CD14-positive monocyte (primary cell): ENCODE measurements around the gene CAMK1D. TPM values are rescaled to one million over a fixed set of nuclear protein-coding genes. Genes with fewer than 3 reads are reported as not detected.

Experiments used
- DNase-seq, 3 donors: peaks; one replicate each; pipeline ENCODE4 v3.0.0-alpha.2; 2011 to 2022
- H2AFZ ChIP-seq: 2 replicates; pipeline ENCODE4 v1.6.0; 2012; ENCODE audit warnings: mild to moderate bottlenecking, low read depth, low read length, inconsistent platforms; ENCODE audit not compliant: insufficient read depth, poor library complexity, severe bottlenecking
- H3K27ac ChIP-seq, 2 donors: 1 replicate in 1 of 2; 2 replicates in 1 of 2; pipeline ENCODE4 v1.5.1; 2012 to 2013; ENCODE audit warnings: low read length in 2 of 2, control low read depth in 1 of 2, inconsistent platforms in 1 of 2, low read depth in 1 of 2, mild to moderate bottlenecking in 1 of 2
- H3K27me3 ChIP-seq, 2 donors: one replicate each; pipeline versions ENCODE4 v1.6.0 to v1.6.1; 2011 to 2013; ENCODE audit warnings: low read length in 2 of 2; ENCODE audit not compliant: control insufficient read depth in 2 of 2, insufficient read depth in 2 of 2
- H3K36me3 ChIP-seq, 2 donors: replicated peaks in 1 of 2; 1 replicate in 1 of 2; 2 replicates in 1 of 2; pipeline versions ENCODE4 v1.5.1 to v1.6.1; 2012 to 2013; ENCODE audit warnings: low read length in 2 of 2, control low read depth in 1 of 2, inconsistent platforms in 1 of 2, mild to moderate bottlenecking in 1 of 2; ENCODE audit not compliant: insufficient read depth in 2 of 2, control insufficient read depth in 1 of 2
- H3K4me1 ChIP-seq, 2 donors: 1 replicate in 1 of 2; 2 replicates in 1 of 2; pipeline versions ENCODE4 v1.5.1 to v1.6.1; 2012 to 2013; ENCODE audit warnings: low read length in 2 of 2, control low read depth in 1 of 2, inconsistent platforms in 1 of 2, mild to moderate bottlenecking in 1 of 2, moderate library complexity in 1 of 2; ENCODE audit not compliant: insufficient read depth in 2 of 2, control insufficient read depth in 1 of 2
- H3K4me2 ChIP-seq: replicated peaks from 2 replicates; pipeline ENCODE3; 2012; ENCODE audit warnings: low read length, moderate library complexity, mild to moderate bottlenecking; ENCODE audit not compliant: poor library complexity, severe bottlenecking; ENCODE audit errors: extremely low read depth
- H3K4me3 ChIP-seq, 3 experiments: fragments of 200-600 bp in 1 of 3; sonication (generic) in 1 of 3; replicated peaks in 1 of 3; 1 replicate in 2 of 3; 2 replicates in 1 of 3; pipeline ENCODE4 v1.5.1; 2011 to 2013; ENCODE audit warnings: low read length in 3 of 3, mild to moderate bottlenecking in 3 of 3, control low read depth in 2 of 3, low read depth in 2 of 3, inconsistent platforms in 1 of 3, moderate library complexity in 1 of 3
- H3K79me2 ChIP-seq: 2 replicates; pipeline ENCODE4 v1.6.0; 2012; ENCODE audit warnings: mild to moderate bottlenecking, control low read depth, inconsistent platforms, low read length, moderate library complexity; ENCODE audit not compliant: insufficient read depth
- H3K9ac ChIP-seq: 2 replicates; pipeline ENCODE4 v1.6.0; 2017; ENCODE audit warnings: low read length, mild to moderate bottlenecking; ENCODE audit not compliant: insufficient read depth, poor library complexity, severe bottlenecking
- H3K9me3 ChIP-seq, 2 donors: replicated peaks in 1 of 2; 1 replicate in 1 of 2; 2 replicates in 1 of 2; pipeline versions ENCODE4 v1.5.1 to v1.6.1; 2012 to 2013; ENCODE audit warnings: low read length in 2 of 2, control low read depth in 1 of 2; ENCODE audit not compliant: control insufficient read depth in 1 of 2, insufficient read depth in 1 of 2
- H4K20me1 ChIP-seq: 2 replicates; pipeline ENCODE4 v1.6.0; 2012; ENCODE audit warnings: mild to moderate bottlenecking, low read length, control low read depth, moderate library complexity; ENCODE audit not compliant: insufficient read depth
- H3K27ac Mint-ChIP-seq, 7 donors: one replicate each; pipeline ENCODE4 v1.8.0; 2020; ENCODE audit warnings: mild to moderate bottlenecking in 7 of 7, mixed read lengths in 7 of 7, moderate library complexity in 6 of 7, inconsistent platforms in 2 of 7
- H3K27me3 Mint-ChIP-seq, 3 donors: one replicate each; pipeline ENCODE4 v1.8.0; 2021 to 2022; ENCODE audit warnings: low read depth in 3 of 3, mild to moderate bottlenecking in 3 of 3, mixed read lengths in 3 of 3, moderate library complexity in 3 of 3, inconsistent platforms in 1 of 3
- H3K36me3 Mint-ChIP-seq, 2 donors: one replicate each; pipeline ENCODE4 v1.8.0; 2020; ENCODE audit warnings: mixed read lengths in 2 of 2, inconsistent platforms in 1 of 2, mild to moderate bottlenecking in 1 of 2
- H3K4me1 Mint-ChIP-seq: one replicate; pipeline ENCODE4 v1.8.0; 2020; ENCODE audit warnings: mild to moderate bottlenecking, mixed read lengths
- H3K4me3 Mint-ChIP-seq, 2 donors: one replicate each; pipeline ENCODE4 v1.8.0; 2020; ENCODE audit warnings: mild to moderate bottlenecking in 2 of 2, mixed read lengths in 2 of 2, moderate library complexity in 1 of 2
- H3K9me3 Mint-ChIP-seq, 7 donors: one replicate each; pipeline ENCODE4 v1.8.0; 2020 to 2022; ENCODE audit warnings: mixed read lengths in 7 of 7, mild to moderate bottlenecking in 6 of 7, moderate library complexity in 6 of 7, inconsistent platforms in 2 of 7
- CTCF ChIP-seq: fragments of 200-600 bp; IDR thresholded peaks from one replicate; pipeline ENCODE4 v1.8.0; 2022; ENCODE audit warnings: antibody characterized with exemption, mild to moderate bottlenecking
- WGBS: methylation state at CpG from one replicate; pipeline ENCODE4 v1.1.5; 2013; ENCODE audit warnings: missing lambda C conversion rate; ENCODE audit not compliant: insufficient coverage; 5-methylcytosine and 5-hydroxymethylcytosine counted together
- intact Hi-C, 2 donors: fragments of 100-400 bp; cut with micrococcal nuclease; formaldehyde crosslinking; loops; one replicate each; pipeline versions ENCODE4 v1.15.0 to v1.15.1; 2023
- polyA plus RNA-seq, 3 donors: library from polyadenylated mRNA; depleted of rRNA in 1 of 3; unstranded in 2 of 3; stranded (reverse) in 1 of 3; fragments of 300-500 nt in 2 of 3; fragments of >200 nt in 1 of 3; fragmentation: Illumina TruSeq in 2 of 3; gene quantifications; 1 replicate in 2 of 3; 2 replicates in 1 of 3; pipeline ENCODE4 v1.2.3, GENCODE V29; 2012 to 2021

CAMK1D gene
- polyA plus RNA-seq, 3 donors: 6.7 to 11.8 (median 7.1) TPM

GRCh38 chr10:12843296-12843945 lies 494.1 kb downstream of the CAMK1D start:
- intact Hi-C loops: no loop called here
- no peaks in the 10 kb centered on the region for H3K4me1 ChIP-seq
- H2AFZ ChIP-seq: no peak overlapping the region
- no peaks in the 10 kb centered on the region for H3K27me3 ChIP-seq
- H3K27ac ChIP-seq: no peak overlapping the region
- TF ChIP-seq CTCF: no peak
- Mint-ChIP-seq H3K4me1 (no peaks in the 10 kb centered on the region), H3K27ac (no peak overlapping the region), H3K4me3 (no peak overlapping the region), H3K36me3 (no peaks in the 10 kb centered on the region), H3K9me3 (peaks cover 0 to 4% (median 0%) of the 10 kb centered on the region in 7 donors), H3K27me3 (peaks cover 3 to 4% (median 4%) of the 10 kb centered on the region in 3 donors)
- no peaks in the 10 kb centered on the region for H3K36me3 ChIP-seq
- no peak for DNase-seq
- H4K20me1 ChIP-seq: no peaks in the 10 kb centered on the region
- no peak overlapping the region for H3K4me2 ChIP-seq
- H3K79me2 ChIP-seq: no peaks in the 10 kb centered on the region
- 88% methylated on average over 9 of the region's 12 CpGs for WGBS
- H3K4me3 ChIP-seq: no peak overlapping the region
- no peak overlapping the region for H3K9ac ChIP-seq
- no peaks in the 10 kb centered on the region for H3K9me3 ChIP-seq

- no peak overlapping the region for H2AFZ ChIP-seq
Observed at GRCh38 chr10:12844811-12845483, 495.6 kb downstream of the CAMK1D start.

More at GRCh38 chr10:12844811-12845483, 495.6 kb downstream of the CAMK1D start:
- H3K27ac Mint-ChIP-seq: no peak overlapping the region
- no peaks in the 10 kb centered on the region for H3K36me3 ChIP-seq
- intact Hi-C loops: no loop called here
- no peak for DNase-seq
- no peak overlapping the region for H3K4me3 Mint-ChIP-seq
- no peaks in the 10 kb centered on the region for H3K36me3 Mint-ChIP-seq
- H3K4me3 ChIP-seq: no peak overlapping the region
- peaks cover 0 to 13% of the 10 kb centered on the region in 2 donors for H3K27me3 ChIP-seq
- no peaks in the 10 kb centered on the region for H4K20me1 ChIP-seq
- no peaks in the 10 kb centered on the region for H3K9me3 ChIP-seq
- no peaks in the 10 kb centered on the region for H3K4me1 ChIP-seq
- no peak overlapping the region for H3K4me2 ChIP-seq
- peaks cover 0 to 6% (median 0%) of the 10 kb centered on the region in 7 donors for H3K9me3 Mint-ChIP-seq
- H3K27me3 Mint-ChIP-seq: peaks cover 12 to 15% (median 15%) of the 10 kb centered on the region in 3 donors
- H3K79me2 ChIP-seq: no peaks in the 10 kb centered on the region
- H3K9ac ChIP-seq: no peak overlapping the region
- TF ChIP-seq CTCF: no peak
- H3K27ac ChIP-seq: no peak overlapping the region
- 15% methylated on average over 7 of the region's 11 CpGs for WGBS
- H3K4me1 Mint-ChIP-seq: peaks cover 5% of the 10 kb centered on the region
